ENCODE results near the gene RBM19.
"Not testable (repeated sequence)": the region's sequence is repeated elsewhere in the genome, so short reads cannot be mapped to it uniquely, and the experiment has no call there.

The RBM19 gene

GRCh38 chr12:114006482-114007425 is 40.6 kb upstream of the RBM19 start:
- H3K27ac ChIP-seq: no peak overlapping the region
- H3K36me3 ChIP-seq: no peaks in the 10 kb centered on the region
- H3K4me3 ChIP-seq (ENCODE audit: low read depth in 1 of 2, low read length in 1 of 2): no peak overlapping the region
- H3K4me1 ChIP-seq (ENCODE audit: control insufficient read depth in 1 of 2, insufficient read depth in 1 of 2, low read depth in 1 of 2, low read length in 1 of 2): no peaks in the 10 kb centered on the region
- peaks cover 51% of the 10 kb centered on the region for H3K27me3 ChIP-seq
- TF ChIP-seq, protein P1, sequence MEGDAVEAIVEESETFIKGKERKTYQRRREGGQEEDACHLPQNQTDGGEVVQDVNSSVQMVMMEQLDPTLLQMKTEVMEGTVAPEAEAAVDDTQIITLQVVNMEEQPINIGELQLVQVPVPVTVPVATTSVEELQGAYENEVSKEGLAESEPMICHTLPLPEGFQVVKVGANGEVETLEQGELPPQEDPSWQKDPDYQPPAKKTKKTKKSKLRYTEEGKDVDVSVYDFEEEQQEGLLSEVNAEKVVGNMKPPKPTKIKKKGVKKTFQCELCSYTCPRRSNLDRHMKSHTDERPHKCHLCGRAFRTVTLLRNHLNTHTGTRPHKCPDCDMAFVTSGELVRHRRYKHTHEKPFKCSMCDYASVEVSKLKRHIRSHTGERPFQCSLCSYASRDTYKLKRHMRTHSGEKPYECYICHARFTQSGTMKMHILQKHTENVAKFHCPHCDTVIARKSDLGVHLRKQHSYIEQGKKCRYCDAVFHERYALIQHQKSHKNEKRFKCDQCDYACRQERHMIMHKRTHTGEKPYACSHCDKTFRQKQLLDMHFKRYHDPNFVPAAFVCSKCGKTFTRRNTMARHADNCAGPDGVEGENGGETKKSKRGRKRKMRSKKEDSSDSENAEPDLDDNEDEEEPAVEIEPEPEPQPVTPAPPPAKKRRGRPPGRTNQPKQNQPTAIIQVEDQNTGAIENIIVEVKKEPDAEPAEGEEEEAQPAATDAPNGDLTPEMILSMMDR (IDR thresholded peaks at IDR 0.05): no peak
- H3K9me3 ChIP-seq: no peaks in the 10 kb centered on the region

- TF ChIP-seq, protein P1 (IDR thresholded peaks at IDR 0.05): no peak
- Histone ChIP-seq H3K36me3 (no peaks in the 10 kb centered on the region), H3K4me3 (ENCODE audit: low read depth in 1 of 2, low read length in 1 of 2) (no peak overlapping the region), H3K9me3 (no peaks in the 10 kb centered on the region), H3K27me3 (peaks cover 38% of the 10 kb centered on the region), H3K4me1 (ENCODE audit: control insufficient read depth in 1 of 2, insufficient read depth in 1 of 2, low read depth in 1 of 2, low read length in 1 of 2) (no peaks in the 10 kb centered on the region), H3K27ac (no peak overlapping the region)
Observed at GRCh38 chr12:114004402-114004801, 38.3 kb upstream of the RBM19 start.

DNA sequence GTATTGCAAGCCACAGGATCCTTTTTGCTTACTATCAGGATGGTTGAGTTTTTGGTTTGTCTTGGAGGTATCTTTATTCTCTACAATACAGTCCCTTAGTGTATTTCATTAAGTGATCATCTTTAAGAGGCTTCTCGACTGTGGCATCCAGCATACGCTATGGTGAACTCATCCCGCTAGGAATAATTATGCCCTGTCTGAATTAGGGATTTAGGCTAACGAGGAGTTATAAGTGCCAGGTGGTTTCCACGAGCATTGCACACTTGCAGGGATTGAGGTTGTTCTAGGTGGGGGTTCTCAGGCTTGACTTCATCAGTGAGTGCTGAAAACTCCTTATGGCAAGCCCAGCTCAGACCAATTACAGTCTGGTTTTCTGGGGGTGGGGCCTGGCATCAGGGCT is 37.2 kb upstream of the RBM19 start:
- Histone ChIP-seq H3K27me3 (peaks cover 38% of the 10 kb centered on the region), H3K36me3 (no peaks in the 10 kb centered on the region), H3K4me3 (ENCODE audit: low read depth in 1 of 2, low read length in 1 of 2) (no peak overlapping the region), H3K4me1 (ENCODE audit: control insufficient read depth in 1 of 2, insufficient read depth in 1 of 2, low read depth in 1 of 2, low read length in 1 of 2) (no peaks in the 10 kb centered on the region), H3K27ac (no peak overlapping the region), H3K9me3 (no peaks in the 10 kb centered on the region)
- TF ChIP-seq, protein P1 (IDR thresholded peaks at IDR 0.05): no peak

DNA sequence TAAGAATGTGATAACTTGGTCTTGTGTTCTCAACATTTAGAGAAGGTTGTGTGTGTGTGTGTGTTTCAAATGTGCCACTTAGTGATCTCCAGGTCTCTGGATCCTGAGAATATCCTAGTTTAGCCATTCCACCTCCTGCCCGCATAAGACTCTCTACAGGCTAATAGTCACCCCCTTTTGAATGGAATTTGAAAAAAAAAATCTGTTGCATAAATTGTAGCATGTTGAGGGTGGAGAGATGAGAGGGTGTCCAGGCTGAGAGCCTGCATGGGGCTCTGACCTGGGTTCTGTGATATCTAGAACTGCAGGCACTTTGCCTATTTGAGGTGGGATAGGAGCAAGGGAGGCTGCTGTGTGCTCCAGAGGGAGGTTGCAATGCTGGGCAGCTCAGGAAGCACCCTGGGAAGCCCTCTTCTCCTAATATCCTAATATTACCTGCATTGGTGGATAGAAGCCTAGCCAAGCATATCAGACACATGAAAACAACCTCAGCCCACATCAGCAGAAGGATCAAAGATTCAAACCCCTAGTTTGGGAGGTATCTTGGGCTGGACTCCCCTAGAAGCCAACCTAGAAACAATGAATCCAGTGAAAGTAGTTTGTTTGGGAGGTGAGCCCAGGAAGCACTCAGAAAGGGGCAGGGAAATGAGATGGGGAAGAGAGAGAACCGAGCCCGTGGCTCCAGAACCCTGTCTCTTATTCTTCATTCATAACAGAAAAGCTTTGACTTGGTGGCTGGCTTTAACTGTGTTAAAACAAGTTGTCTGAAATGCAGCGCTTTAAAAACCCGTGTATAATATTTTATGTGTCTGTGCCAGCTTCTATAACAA is 35.6 kb upstream of the RBM19 start:
- no peaks in the 10 kb centered on the region for H3K36me3 ChIP-seq
- no peaks in the 10 kb centered on the region for H3K4me1 ChIP-seq (ENCODE audit: control insufficient read depth in 1 of 2, insufficient read depth in 1 of 2, low read depth in 1 of 2, low read length in 1 of 2)
- no peaks in the 10 kb centered on the region for H3K9me3 ChIP-seq
- peaks cover 46% of the 10 kb centered on the region for H3K27me3 ChIP-seq
- TF ChIP-seq, protein P1 (IDR thresholded peaks at IDR 0.05): no peak
- H3K4me3 ChIP-seq (ENCODE audit: low read depth in 1 of 2, low read length in 1 of 2): no peak overlapping the region
- H3K27ac ChIP-seq: no peak overlapping the region

- Histone ChIP-seq H3K27ac (no peak overlapping the region), H3K4me1 (ENCODE audit: control insufficient read depth in 1 of 2, insufficient read depth in 1 of 2, low read depth in 1 of 2, low read length in 1 of 2) (no peaks in the 10 kb centered on the region), H3K4me3 (ENCODE audit: low read depth in 1 of 2, low read length in 1 of 2) (no peak overlapping the region), H3K36me3 (no peaks in the 10 kb centered on the region), H3K27me3 (peaks cover 52% of the 10 kb centered on the region), H3K9me3 (no peaks in the 10 kb centered on the region)
- TF ChIP-seq, protein P1 (IDR thresholded peaks at IDR 0.05): no peak
Observed at GRCh38 chr12:114000861-114001260, 34.7 kb upstream of the RBM19 start.

- not testable (repeated sequence) for H3K9me3 ChIP-seq; H3K36me3 ChIP-seq; H3K4me1 ChIP-seq (ENCODE audit: control insufficient read depth in 1 of 2, insufficient read depth in 1 of 2, low read depth in 1 of 2, low read length in 1 of 2); H3K4me3 ChIP-seq (ENCODE audit: low read depth in 1 of 2, low read length in 1 of 2); H3K27ac ChIP-seq
- peaks cover 52% of the 10 kb centered on the region for H3K27me3 ChIP-seq
Observed at GRCh38 chr12:114000261-114000660, 34.1 kb upstream of the RBM19 start.

All from neutrophil (primary cell).